SU-DHL-6 (cell line): ENCODE results near the gene RPTOR.

Experiments used
- H2AFZ ChIP-seq: fragments of 200-600 bp; sonication (generic); 2 replicates; pipeline ENCODE4 v1.6.1; 2014; ENCODE audit warnings: low read depth, mild to moderate bottlenecking, moderate library complexity, mixed read lengths, antibody characterized with exemption, low read length; ENCODE audit not compliant: severe bottlenecking
- H3F3A ChIP-seq: fragments of 200-600 bp; shearing (Covaris generic); 2 replicates; pipeline ENCODE4 v1.6.0; 2016; ENCODE audit warnings: antibody characterized with exemption, mild to moderate bottlenecking; ENCODE audit not compliant: insufficient read depth
- H3K27ac ChIP-seq: fragments of 200-600 bp; sonication (generic); 2 replicates; pipeline ENCODE4 v1.5.1; 2016; ENCODE audit warnings: low read depth, mild to moderate bottlenecking, low read length, moderate library complexity, mixed read lengths
- H3K27me3 ChIP-seq: fragments of 200-600 bp; sonication (generic), shearing (Covaris generic); 2 replicates; pipeline ENCODE4 v1.6.0; 2014; ENCODE audit warnings: mild to moderate bottlenecking, low read length
- H3K36me3 ChIP-seq: fragments of 200-600 bp; sonication (generic); 2 replicates; pipeline ENCODE4 v1.6.1; 2014; ENCODE audit warnings: mild to moderate bottlenecking, low read length, mixed read lengths
- H3K4me2 ChIP-seq: fragments of 300-600, 200-600 bp; shearing (Covaris generic), sonication (generic); 2 replicates; pipeline ENCODE4 v1.6.0; 2014; ENCODE audit warnings: low read length, low read depth, mild to moderate bottlenecking; ENCODE audit not compliant: poor library complexity, severe bottlenecking
- H3K4me3 ChIP-seq: fragments of 200-600 bp; sonication (generic); 2 replicates; pipeline ENCODE4 v1.5.1; 2014; ENCODE audit warnings: antibody characterized with exemption, low read length, mild to moderate bottlenecking, mixed read lengths; ENCODE audit not compliant: insufficient read depth, poor library complexity, severe bottlenecking
- H3K79me2 ChIP-seq: fragments of 200-600 bp; sonication (generic); 2 replicates; pipeline ENCODE4 v1.6.1; 2014; ENCODE audit warnings: mild to moderate bottlenecking, low read length, moderate library complexity; ENCODE audit not compliant: insufficient read depth
- H3K9ac ChIP-seq: fragments of 200-600 bp; sonication (generic); 2 replicates; pipeline ENCODE4 v1.7.0; 2014; ENCODE audit warnings: mild to moderate bottlenecking, low read length
- H3K9me2 ChIP-seq: fragments of 200-600 bp; sonication (generic); replicated peaks from 2 replicates; pipeline ENCODE4 v1.6.1; 2014; ENCODE audit warnings: low read length; ENCODE audit not compliant: insufficient read depth
- H3K9me3 ChIP-seq: fragments of 200-600 bp; sonication (generic); 2 replicates; pipeline ENCODE4 v1.6.1; 2014; ENCODE audit warnings: low read length, mixed read lengths; ENCODE audit not compliant: insufficient read depth
- H4K20me1 ChIP-seq: fragments of 200-600 bp; sonication (generic); 2 replicates; pipeline ENCODE4 v1.6.1; 2014; ENCODE audit warnings: low read depth, mild to moderate bottlenecking, antibody characterized with exemption, low read length, moderate library complexity, mixed read lengths
- CTCF ChIP-seq: fragments of 200-600 bp; sonication (generic); IDR thresholded peaks from one replicate; pipeline ENCODE4 v1.5.1; 2017; ENCODE audit warnings: antibody characterized with exemption, mild to moderate bottlenecking, low read length, moderate library complexity; ENCODE audit not compliant: insufficient read depth, poor library complexity, severe bottlenecking
- EZH2phosphoT487 ChIP-seq: fragments of 200-600 bp; sonication (generic), shearing (Covaris generic); conservative IDR thresholded peaks from 2 replicates; pipeline ENCODE4 v1.6.1; 2018; ENCODE audit warnings: mild to moderate bottlenecking, antibody characterized with exemption, low read length, moderate library complexity, mixed read lengths

The RPTOR gene

DNA sequence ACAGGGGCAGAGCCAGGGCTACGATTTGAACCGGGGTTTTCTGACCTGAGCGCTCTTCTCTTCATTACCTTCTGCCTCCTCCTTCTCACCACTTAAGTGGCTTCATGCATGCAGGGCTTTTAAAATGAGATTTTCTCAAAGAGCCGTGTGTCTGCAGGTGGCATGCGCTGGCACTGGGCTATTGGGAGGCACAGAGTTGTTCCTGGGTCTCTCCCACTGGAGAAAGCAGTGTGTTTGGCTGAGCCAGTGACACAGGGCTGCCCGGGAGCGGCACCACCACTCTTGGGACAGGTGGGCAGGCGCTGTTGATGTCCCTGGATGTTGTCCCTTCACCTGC is 228.2 kb downstream of the RPTOR start:
- H3K9ac ChIP-seq: no peak overlapping the region
- TF ChIP-seq CTCF (no peak), EZH2phosphoT487 (no peak)
- H3K36me3 ChIP-seq: no peaks in the 10 kb centered on the region
- H3K4me3 ChIP-seq: no peak overlapping the region
- no peak overlapping the region for H3K4me2 ChIP-seq
- no peaks in the 10 kb centered on the region for H3K9me2 ChIP-seq
- H3K79me2 ChIP-seq: no peaks in the 10 kb centered on the region
- H3K9me3 ChIP-seq: no peaks in the 10 kb centered on the region
- H3K27me3 ChIP-seq: no peaks in the 10 kb centered on the region
- no peaks in the 10 kb centered on the region for H3F3A ChIP-seq
- no peak overlapping the region for H2AFZ ChIP-seq
- H4K20me1 ChIP-seq: no peaks in the 10 kb centered on the region
- no peak overlapping the region; the same call in 1 of the 2 replicates for H3K27ac ChIP-seq

DNA sequence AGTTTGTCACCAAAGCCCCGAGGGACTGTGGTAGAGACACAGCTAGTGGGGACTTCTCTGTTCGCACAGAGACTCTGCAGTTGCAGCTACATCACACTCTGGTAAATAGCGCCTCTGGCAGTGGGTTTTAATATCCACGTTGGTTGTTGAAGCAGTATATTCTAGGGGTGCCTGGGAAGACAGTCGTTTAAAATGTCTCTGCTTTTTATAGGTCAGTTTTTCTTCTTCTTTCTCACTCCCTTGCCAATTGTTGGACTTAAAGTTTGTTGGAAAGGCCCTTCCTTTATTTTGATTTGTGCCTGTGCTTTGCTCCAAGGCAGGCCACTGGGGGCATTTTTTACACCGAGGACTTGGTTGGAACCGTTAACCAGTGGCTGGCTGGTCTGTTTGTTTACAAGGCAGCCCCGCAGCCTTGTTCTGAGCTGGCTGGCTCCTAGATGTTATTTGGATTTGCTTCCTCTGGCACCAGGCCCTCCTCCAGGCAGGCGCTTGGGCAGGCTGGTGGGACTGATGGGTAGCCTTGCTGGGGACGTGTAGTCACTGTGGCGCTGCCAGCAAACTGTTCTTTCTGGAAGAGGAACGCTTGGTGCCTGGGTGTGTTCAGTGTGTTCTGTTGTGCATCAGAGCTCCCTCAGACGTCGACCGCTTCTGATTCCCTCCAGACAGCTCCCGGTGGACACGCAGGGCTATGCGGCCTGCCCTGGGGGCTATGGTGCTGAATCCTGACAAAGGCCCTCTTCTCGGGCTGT is 228.8 kb downstream of the RPTOR start:
- H3K27me3 ChIP-seq: no peaks in the 10 kb centered on the region
- TF ChIP-seq EZH2phosphoT487 (no peak), CTCF (no peak)
- no peak overlapping the region for H3K9ac ChIP-seq
- no peak overlapping the region for H3K4me2 ChIP-seq
- no peaks in the 10 kb centered on the region for H3K9me3 ChIP-seq
- H3F3A ChIP-seq: no peaks in the 10 kb centered on the region
- H3K36me3 ChIP-seq: no peaks in the 10 kb centered on the region
- no peak overlapping the region for H2AFZ ChIP-seq
- H4K20me1 ChIP-seq: no peaks in the 10 kb centered on the region
- H3K79me2 ChIP-seq: no peaks in the 10 kb centered on the region
- no peaks in the 10 kb centered on the region for H3K9me2 ChIP-seq
- H3K27ac ChIP-seq: no peak overlapping the region; the same call in 1 of the 2 replicates
- no peak overlapping the region for H3K4me3 ChIP-seq

DNA sequence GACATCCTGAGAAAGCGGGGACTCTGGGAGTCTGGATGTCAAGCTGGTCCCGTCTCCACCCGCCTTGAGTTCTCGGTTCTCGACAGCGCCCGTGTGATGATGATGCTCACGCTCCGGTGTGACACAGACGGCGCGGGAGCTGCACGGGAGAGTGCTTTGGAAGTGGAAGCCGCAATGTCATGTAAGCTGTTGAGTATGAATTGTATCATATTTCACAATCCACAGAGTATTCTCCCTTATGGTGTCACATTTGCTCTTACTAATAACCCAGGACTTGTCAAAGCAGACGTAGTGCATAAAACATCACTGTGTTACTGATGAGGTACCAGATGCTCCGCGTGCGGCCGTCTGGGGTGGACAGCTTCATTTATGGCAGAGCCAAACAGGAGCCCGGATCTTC is 229.5 kb downstream of the RPTOR start:
- no peak overlapping the region for H3K27ac ChIP-seq
- no peak overlapping the region for H3K4me2 ChIP-seq
- H3K36me3 ChIP-seq: no peaks in the 10 kb centered on the region

More for the DNA sequence above, 229.5 kb downstream of the RPTOR start:
- no peaks in the 10 kb centered on the region for H3K27me3 ChIP-seq
- H3K9me3 ChIP-seq: no peaks in the 10 kb centered on the region
- no peak for TF ChIP-seq CTCF
- TF ChIP-seq EZH2phosphoT487: no peak
- no peaks in the 10 kb centered on the region for H3F3A ChIP-seq
- no peaks in the 10 kb centered on the region for H4K20me1 ChIP-seq
- no peak overlapping the region for H3K9ac ChIP-seq
- H3K79me2 ChIP-seq: no peaks in the 10 kb centered on the region
- no peaks in the 10 kb centered on the region for H3K9me2 ChIP-seq
- no peak overlapping the region for H3K4me3 ChIP-seq
- H2AFZ ChIP-seq: no peak overlapping the region
